HFFc6 (cell line): ENCODE results near the gene TPH2. TPM values are rescaled to one million over a fixed set of nuclear protein-coding genes. Genes with fewer than 3 reads are reported as not detected.

Experiments
- DNase-seq: peaks from one replicate; pipeline ENCODE4 v3.0.0-alpha.2; 2018
- H3K27ac Mint-ChIP-seq: 2 replicates; pipeline ENCODE4 v1.8.0; 2020; ENCODE audit warnings: mild to moderate bottlenecking, mixed read lengths
- H3K27me3 Mint-ChIP-seq: 2 replicates; pipeline ENCODE4 v1.8.0; 2021; ENCODE audit warnings: mild to moderate bottlenecking, moderate library complexity, mixed read lengths; ENCODE audit not compliant: insufficient read depth
- H3K36me3 Mint-ChIP-seq: 2 replicates; pipeline ENCODE4 v1.8.0; 2021; ENCODE audit warnings: low read depth, mixed read lengths
- H3K4me1 Mint-ChIP-seq: 2 replicates; pipeline ENCODE4 v1.8.0; 2020; ENCODE audit warnings: low read depth, mixed read lengths
- H3K4me3 Mint-ChIP-seq: 2 replicates; pipeline ENCODE4 v1.8.0; 2020; ENCODE audit warnings: mild to moderate bottlenecking, moderate library complexity, mixed read lengths
- H3K9me3 Mint-ChIP-seq: 2 replicates; pipeline ENCODE4 v1.8.0; 2020; ENCODE audit warnings: mild to moderate bottlenecking, mixed read lengths
- CTCF ChIP-seq: fragments of 200-600 bp; sonication (generic); IDR thresholded peaks from 2 replicates; pipeline ENCODE4 v1.5.0; 2021; ENCODE audit warnings: antibody characterized with exemption, mild to moderate bottlenecking
- total RNA-seq, 6 experiments: library from RNA; stranded (reverse); fragmentation: NEBNext Ultra II Directional; extraction: Animal tissue kit (Norgen Biotek cat#: 25700); gene quantifications; 2 replicates in 1 of 6; 3 replicates in 5 of 6; pipeline ENCODE4 v1.2.3, GENCODE V29; 2021

The TPH2 gene
- total RNA-seq, 6 experiments from 2014 or later: not detected

DNA sequence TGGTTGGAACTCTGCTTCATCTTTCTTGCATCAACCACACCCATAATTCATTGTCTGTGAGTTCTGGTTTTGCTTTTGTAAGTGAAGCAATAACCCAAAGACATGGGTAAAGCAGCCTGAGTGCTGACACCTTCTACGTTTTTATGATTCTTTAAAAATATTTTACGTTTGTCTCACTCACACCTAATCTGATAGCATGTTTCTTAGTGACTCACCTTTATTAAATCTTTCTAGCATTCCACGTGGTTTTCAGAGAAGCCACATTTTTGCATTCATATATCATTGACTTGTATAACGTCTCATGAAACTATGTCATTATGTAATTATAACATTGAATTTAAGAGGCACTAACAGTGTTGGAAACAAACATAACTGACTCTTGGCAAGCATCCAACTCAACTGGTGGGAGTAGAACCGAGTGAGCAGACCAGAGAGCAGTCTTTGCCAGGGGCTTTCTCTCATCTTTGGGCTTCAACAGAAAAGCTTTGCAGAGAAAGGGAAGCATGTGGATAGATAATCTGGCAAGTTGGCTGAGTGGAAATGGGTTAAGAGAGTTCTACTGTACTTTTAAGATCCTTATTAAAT lies 118.8 kb downstream of the TPH2 start:
- Mint-ChIP-seq H3K27me3 (peaks cover 1% of the 10 kb centered on the region; the same call in 1 of the 2 replicates), H3K4me1 (peaks cover 17% of the 10 kb centered on the region), H3K4me3 (no peak overlapping the region), H3K9me3 (no peaks in the 10 kb centered on the region), H3K36me3 (no peaks in the 10 kb centered on the region), H3K27ac (no peak overlapping the region)
- no peak for TF ChIP-seq CTCF
- DNase-seq: peak; percentile 2

GRCh38 chr12:72063073-72063472 lies 124.4 kb downstream of the TPH2 start:
- H3K9me3 Mint-ChIP-seq: no peaks in the 10 kb centered on the region
- no peak overlapping the region for H3K27ac Mint-ChIP-seq
- no peak overlapping the region for H3K4me3 Mint-ChIP-seq
- H3K36me3 Mint-ChIP-seq: no peaks in the 10 kb centered on the region
- DNase-seq: no peak
- peaks cover 1% of the 10 kb centered on the region; the same call in 1 of the 2 replicates for H3K27me3 Mint-ChIP-seq
- TF ChIP-seq CTCF: no peak
- H3K4me1 Mint-ChIP-seq: no peaks in the 10 kb centered on the region

DNA sequence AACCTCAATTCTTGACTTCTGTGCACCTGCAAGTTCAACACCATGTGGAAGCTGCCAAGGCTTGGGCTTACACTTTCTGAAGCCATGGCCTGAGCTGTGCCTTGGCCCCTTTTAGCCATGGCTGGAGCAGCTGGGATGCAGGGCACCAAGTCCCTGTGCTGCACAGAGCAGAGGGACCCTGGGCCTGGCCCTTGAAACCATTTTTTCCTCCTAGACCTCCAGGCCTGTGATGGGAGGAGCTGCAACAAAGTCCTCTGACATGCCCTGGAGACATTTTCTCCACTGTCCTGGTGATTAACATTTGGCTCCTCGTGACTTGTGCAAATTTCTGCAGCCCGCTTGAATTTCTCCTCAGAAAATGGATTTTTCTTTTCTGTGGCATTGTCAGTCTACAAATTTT lies 132.4 kb downstream of the TPH2 start:
- H3K4me1 Mint-ChIP-seq: no peaks in the 10 kb centered on the region
- no peak for DNase-seq
- TF ChIP-seq CTCF: no peak
- H3K36me3 Mint-ChIP-seq: peaks cover 8% of the 10 kb centered on the region
- peaks cover 2% of the 10 kb centered on the region; the same call in 1 of the 2 replicates for H3K27me3 Mint-ChIP-seq
- H3K27ac Mint-ChIP-seq: no peak overlapping the region
- peaks cover 21% of the 10 kb centered on the region for H3K9me3 Mint-ChIP-seq
- H3K4me3 Mint-ChIP-seq: no peak overlapping the region

DNA sequence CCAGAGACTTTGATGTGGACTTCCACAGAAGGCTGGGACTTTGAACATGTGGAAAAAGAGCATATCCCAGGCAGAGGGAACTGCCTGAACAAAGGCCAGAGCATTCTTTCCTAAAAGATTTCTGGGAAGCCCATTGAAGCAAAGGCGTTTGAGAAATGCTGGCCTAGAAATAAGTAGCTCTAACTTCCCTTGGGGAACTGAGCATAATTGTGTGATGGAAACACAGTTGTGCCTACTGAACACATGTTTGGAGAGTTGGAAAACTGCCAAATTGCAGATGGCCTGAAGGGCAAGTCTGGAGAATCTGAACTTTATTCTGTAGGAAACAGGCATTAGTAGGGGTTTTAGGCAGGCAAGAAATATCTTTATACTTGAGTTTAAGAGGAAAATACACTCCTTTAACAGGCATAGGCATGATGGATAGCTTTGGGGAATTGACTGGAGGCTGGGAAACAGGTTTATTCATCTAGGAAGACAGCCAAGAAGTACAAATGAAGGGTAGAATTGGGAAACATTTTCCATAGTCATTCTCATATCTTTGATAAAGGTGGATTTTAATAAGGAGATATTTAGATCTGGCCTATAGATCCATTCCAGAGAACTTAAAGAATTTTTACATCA lies 134.1 kb downstream of the TPH2 start:
- TF ChIP-seq CTCF: no peak
- peaks cover 21% of the 10 kb centered on the region for H3K9me3 Mint-ChIP-seq
- H3K27me3 Mint-ChIP-seq: peaks cover 2% of the 10 kb centered on the region; the same call in 1 of the 2 replicates
- peaks cover 8% of the 10 kb centered on the region; the same call in 1 of the 2 replicates for H3K4me1 Mint-ChIP-seq
- H3K27ac Mint-ChIP-seq: no peak overlapping the region
- DNase-seq: no peak
- H3K4me3 Mint-ChIP-seq: no peak overlapping the region
- peaks cover 8% of the 10 kb centered on the region for H3K36me3 Mint-ChIP-seq

- H3K36me3 Mint-ChIP-seq: peaks cover 8% of the 10 kb centered on the region
- no peak for TF ChIP-seq CTCF
- DNase-seq: no peak
- H3K4me3 Mint-ChIP-seq: no peak overlapping the region
- H3K9me3 Mint-ChIP-seq: peaks cover 21% of the 10 kb centered on the region
- peaks cover 2% of the 10 kb centered on the region; the same call in 1 of the 2 replicates for H3K27me3 Mint-ChIP-seq
- peaks cover 11% of the 10 kb centered on the region; the same call in 1 of the 2 replicates for H3K4me1 Mint-ChIP-seq
- H3K27ac Mint-ChIP-seq: no peak overlapping the region
Measured at GRCh38 chr12:72074065-72074464, 135.4 kb downstream of the TPH2 start.
